Measurements from ENCODE around the gene NT5C1A.

The NT5C1A gene

DNA sequence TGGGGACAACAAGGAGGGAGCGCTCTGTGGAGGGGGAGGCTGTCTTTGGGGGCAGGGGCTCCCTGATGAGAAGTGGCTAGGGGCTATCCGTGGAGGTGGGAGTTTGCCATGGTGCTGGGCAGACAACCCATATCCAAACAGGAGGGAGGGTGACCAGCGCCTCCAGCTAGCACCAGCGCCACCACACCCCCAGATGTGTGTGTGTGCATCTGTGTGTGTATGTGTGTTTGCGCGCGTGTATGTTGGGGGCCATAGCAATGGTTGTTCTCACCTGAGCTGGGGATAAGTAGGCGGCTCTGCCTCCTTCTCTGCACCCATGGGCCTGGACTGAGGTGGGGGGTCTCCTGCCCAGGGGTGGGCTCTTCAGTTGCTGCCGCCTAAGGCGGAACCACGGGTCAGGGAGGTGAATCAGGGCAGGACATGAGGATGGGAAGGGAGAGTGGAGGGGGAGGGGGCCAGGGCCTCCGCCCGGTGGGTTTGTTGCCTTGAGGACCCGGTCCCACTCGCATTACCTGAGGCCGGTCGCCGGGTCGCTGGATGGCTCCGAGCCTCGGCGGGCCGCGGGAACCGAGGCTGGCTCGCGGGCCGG is 19.0 kb upstream of the NT5C1A start:
- no peaks in the 10 kb centered on the region for H3K79me2 ChIP-seq
- H2AFZ ChIP-seq: peak overlapping the region; percentile 25
- peak overlapping the region; percentile 43 for H3K4me3 ChIP-seq (ENCODE audit: low read depth, low read length)
- H3K4me2 ChIP-seq (ENCODE audit: low read length): peak overlapping the region; percentile 78
- TF ChIP-seq, protein P1, sequence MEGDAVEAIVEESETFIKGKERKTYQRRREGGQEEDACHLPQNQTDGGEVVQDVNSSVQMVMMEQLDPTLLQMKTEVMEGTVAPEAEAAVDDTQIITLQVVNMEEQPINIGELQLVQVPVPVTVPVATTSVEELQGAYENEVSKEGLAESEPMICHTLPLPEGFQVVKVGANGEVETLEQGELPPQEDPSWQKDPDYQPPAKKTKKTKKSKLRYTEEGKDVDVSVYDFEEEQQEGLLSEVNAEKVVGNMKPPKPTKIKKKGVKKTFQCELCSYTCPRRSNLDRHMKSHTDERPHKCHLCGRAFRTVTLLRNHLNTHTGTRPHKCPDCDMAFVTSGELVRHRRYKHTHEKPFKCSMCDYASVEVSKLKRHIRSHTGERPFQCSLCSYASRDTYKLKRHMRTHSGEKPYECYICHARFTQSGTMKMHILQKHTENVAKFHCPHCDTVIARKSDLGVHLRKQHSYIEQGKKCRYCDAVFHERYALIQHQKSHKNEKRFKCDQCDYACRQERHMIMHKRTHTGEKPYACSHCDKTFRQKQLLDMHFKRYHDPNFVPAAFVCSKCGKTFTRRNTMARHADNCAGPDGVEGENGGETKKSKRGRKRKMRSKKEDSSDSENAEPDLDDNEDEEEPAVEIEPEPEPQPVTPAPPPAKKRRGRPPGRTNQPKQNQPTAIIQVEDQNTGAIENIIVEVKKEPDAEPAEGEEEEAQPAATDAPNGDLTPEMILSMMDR (IDR thresholded peaks at IDR 0.05): no peak
- H3K27ac ChIP-seq: no peak overlapping the region
- H3K36me3 ChIP-seq (ENCODE audit: control insufficient read depth, insufficient read depth, low read length): no peaks in the 10 kb centered on the region
- no peaks in the 10 kb centered on the region for H3K27me3 ChIP-seq (ENCODE audit: control insufficient read depth, insufficient read depth, low read length)
- H3K9me3 ChIP-seq (ENCODE audit: control insufficient read depth, low read length): no peaks in the 10 kb centered on the region
- H3K9ac ChIP-seq: no peak overlapping the region
- H3K4me1 ChIP-seq: no peaks in the 10 kb centered on the region

DNA sequence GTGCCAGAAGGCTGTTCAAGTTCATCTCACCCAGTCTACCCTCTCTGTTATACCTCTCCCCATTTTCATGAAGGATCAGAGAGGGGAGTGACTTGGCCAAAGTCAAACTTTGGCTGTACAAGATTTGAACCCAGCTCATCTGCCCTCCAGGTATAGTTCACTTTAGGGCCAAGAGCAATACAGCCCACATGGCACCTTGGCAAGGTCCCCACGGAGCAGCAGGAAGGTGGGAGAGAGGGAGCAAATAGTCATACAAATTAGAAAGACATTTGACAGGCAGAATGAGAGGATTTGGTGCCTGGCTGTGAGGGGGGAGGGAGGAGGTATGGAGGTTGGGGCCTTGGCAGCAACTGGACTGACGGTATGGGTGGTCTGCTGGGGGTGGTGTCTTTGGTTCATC is 18.3 kb upstream of the NT5C1A start:
- Histone ChIP-seq H3K27ac (no peak overlapping the region), H3K4me3 (ENCODE audit: low read depth, low read length) (no peak overlapping the region)
- TF ChIP-seq, protein P1 (IDR thresholded peaks at IDR 0.05): no peak

DNA sequence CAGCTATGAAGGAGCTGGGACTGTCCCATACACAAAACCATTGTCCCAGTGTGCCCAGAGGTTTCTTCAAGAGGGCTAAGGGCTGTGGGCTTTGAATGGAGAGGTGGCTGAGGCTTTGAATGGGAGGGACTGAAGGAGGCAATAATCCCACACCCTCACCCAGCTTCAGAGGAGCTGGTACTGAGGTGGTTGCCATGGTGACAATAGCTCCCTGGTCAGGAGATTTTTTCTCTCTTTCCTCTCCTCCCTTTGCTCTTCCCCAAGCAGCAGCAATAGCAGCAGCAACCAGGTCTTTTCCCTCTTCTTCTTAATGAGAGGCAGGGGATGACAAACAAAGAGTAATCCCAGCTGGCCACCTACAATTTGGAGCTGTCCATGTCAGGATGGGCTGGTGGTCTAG is 17.7 kb upstream of the NT5C1A start:
- H3K27ac ChIP-seq: no peak overlapping the region

More for the DNA sequence above, 18.3 kb upstream of the NT5C1A start:
- Histone ChIP-seq H3K4me2 (ENCODE audit: low read length) (no peak overlapping the region), H3K9ac (no peak overlapping the region), H3K36me3 (ENCODE audit: control insufficient read depth, insufficient read depth, low read length) (no peaks in the 10 kb centered on the region), H2AFZ (no peak overlapping the region), H3K27me3 (ENCODE audit: control insufficient read depth, insufficient read depth, low read length) (no peaks in the 10 kb centered on the region), H3K9me3 (ENCODE audit: control insufficient read depth, low read length) (no peaks in the 10 kb centered on the region), H3K4me1 (no peaks in the 10 kb centered on the region), H3K79me2 (no peaks in the 10 kb centered on the region)

DNA sequence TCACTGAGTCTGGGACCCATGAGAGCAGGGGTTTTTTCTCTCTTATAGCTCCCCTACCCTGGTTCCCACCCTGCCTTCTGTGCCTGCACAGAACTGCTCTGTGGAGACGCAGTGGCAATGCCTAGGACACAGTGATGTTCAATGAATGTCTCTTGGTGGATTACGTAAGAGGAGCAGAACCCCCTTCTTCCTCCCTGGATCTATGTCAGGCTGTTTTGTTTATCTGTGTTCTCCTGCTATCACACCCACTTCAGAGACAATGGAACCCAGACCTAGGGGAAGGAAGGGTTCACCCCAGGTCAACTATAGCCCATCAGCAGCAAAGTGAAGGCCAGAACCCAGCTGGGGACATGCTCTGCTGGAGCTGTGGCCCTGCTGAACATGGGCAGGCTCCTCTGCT is 17.3 kb upstream of the NT5C1A start:
- H3K36me3 ChIP-seq (ENCODE audit: control insufficient read depth, insufficient read depth, low read length): no peaks in the 10 kb centered on the region
- TF ChIP-seq, protein P1 (IDR thresholded peaks at IDR 0.05): no peak
- H3K79me2 ChIP-seq: no peaks in the 10 kb centered on the region
- no peak overlapping the region for H3K27ac ChIP-seq
- no peak overlapping the region for H3K9ac ChIP-seq
- H3K9me3 ChIP-seq (ENCODE audit: control insufficient read depth, low read length): no peaks in the 10 kb centered on the region
- H2AFZ ChIP-seq: no peak overlapping the region
- H3K4me2 ChIP-seq (ENCODE audit: low read length): no peak overlapping the region
- no peaks in the 10 kb centered on the region for H3K27me3 ChIP-seq (ENCODE audit: control insufficient read depth, insufficient read depth, low read length)
- no peaks in the 10 kb centered on the region for H3K4me1 ChIP-seq
- H3K4me3 ChIP-seq (ENCODE audit: low read depth, low read length): no peak overlapping the region

More for the DNA sequence above, 17.7 kb upstream of the NT5C1A start:
- no peaks in the 10 kb centered on the region for H3K27me3 ChIP-seq (ENCODE audit: control insufficient read depth, insufficient read depth, low read length)
- H3K9ac ChIP-seq: no peak overlapping the region
- no peak overlapping the region for H2AFZ ChIP-seq
- H3K79me2 ChIP-seq: no peaks in the 10 kb centered on the region
- no peaks in the 10 kb centered on the region for H3K36me3 ChIP-seq (ENCODE audit: control insufficient read depth, insufficient read depth, low read length)
- no peaks in the 10 kb centered on the region for H3K4me1 ChIP-seq
- H3K4me2 ChIP-seq (ENCODE audit: low read length): no peak overlapping the region
- TF ChIP-seq, protein P1 (IDR thresholded peaks at IDR 0.05): no peak
- H3K4me3 ChIP-seq (ENCODE audit: low read depth, low read length): no peak overlapping the region
- H3K9me3 ChIP-seq (ENCODE audit: control insufficient read depth, low read length): no peaks in the 10 kb centered on the region

DNA sequence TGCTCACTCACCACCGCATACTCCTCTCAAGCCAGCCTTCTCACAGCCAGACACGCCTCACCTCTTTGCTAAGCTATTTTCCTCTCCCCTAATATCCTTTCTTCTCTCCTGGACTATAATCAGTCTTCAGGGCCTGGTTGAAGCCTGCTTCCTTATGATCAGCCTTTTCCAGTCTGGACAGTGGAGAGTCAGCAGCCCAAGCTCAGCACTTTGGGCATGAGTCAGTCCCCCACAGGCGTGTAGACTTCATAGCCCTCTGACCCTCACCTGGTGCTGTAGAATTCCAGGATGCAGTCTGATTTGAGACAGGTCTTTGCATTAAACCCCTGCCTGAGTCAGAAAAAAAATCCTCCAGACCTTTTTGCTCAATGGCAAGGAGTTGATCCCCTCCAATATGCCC is 16.8 kb upstream of the NT5C1A start:
- Histone ChIP-seq H3K36me3 (ENCODE audit: control insufficient read depth, insufficient read depth, low read length) (no peaks in the 10 kb centered on the region), H3K27me3 (ENCODE audit: control insufficient read depth, insufficient read depth, low read length) (no peaks in the 10 kb centered on the region), H3K4me3 (ENCODE audit: low read depth, low read length) (no peak overlapping the region), H3K9me3 (ENCODE audit: control insufficient read depth, low read length) (no peaks in the 10 kb centered on the region), H3K4me1 (no peaks in the 10 kb centered on the region), H3K27ac (no peak overlapping the region), H2AFZ (no peak overlapping the region), H3K9ac (no peak overlapping the region), H3K4me2 (ENCODE audit: low read length) (no peak overlapping the region), H3K79me2 (no peaks in the 10 kb centered on the region)
- TF ChIP-seq, protein P1 (IDR thresholded peaks at IDR 0.05): no peak
